OCI-LY1 (cell line): ENCODE results near the gene SLC12A7.

Experiments used
- H2AFZ ChIP-seq: fragments of 200-600 bp; sonication (generic), shearing (Covaris generic); 2 replicates; pipeline ENCODE4 v1.6.0; 2014; ENCODE audit warnings: antibody characterized with exemption, mild to moderate bottlenecking, low read length
- H3F3A ChIP-seq: fragments of 200-600 bp; sonication (generic), shearing (Covaris generic); 2 replicates; pipeline ENCODE4 v1.6.0; 2014; ENCODE audit warnings: mild to moderate bottlenecking, antibody characterized with exemption, low read length, moderate library complexity; ENCODE audit not compliant: insufficient read depth
- H3K27ac ChIP-seq: fragments of 200-600 bp; sonication (generic); 2 replicates; pipeline ENCODE4 v1.5.1; 2014; ENCODE audit warnings: low read length, mixed run types, mild to moderate bottlenecking, low read depth; ENCODE audit not compliant: poor library complexity, severe bottlenecking
- H3K27me3 ChIP-seq: fragments of 200-600 bp; sonication (generic); 2 replicates; pipeline ENCODE4 v1.6.0; 2014; ENCODE audit warnings: antibody characterized with exemption, mild to moderate bottlenecking, low read length, moderate library complexity; ENCODE audit not compliant: insufficient read depth
- H3K36me3 ChIP-seq: fragments of 200-600 bp; sonication (generic); 2 replicates; pipeline ENCODE4 v1.6.1; 2014; ENCODE audit warnings: mild to moderate bottlenecking, antibody characterized with exemption, low read length, moderate library complexity, mixed read lengths; ENCODE audit not compliant: insufficient read depth
- H3K4me1 ChIP-seq: fragments of 200-600 bp; sonication (generic); 2 replicates; pipeline ENCODE4 v1.5.1; 2014; ENCODE audit warnings: mild to moderate bottlenecking, low read length, moderate library complexity; ENCODE audit not compliant: insufficient read depth, severe bottlenecking
- H3K4me2 ChIP-seq: fragments of 200-600 bp; sonication (generic), shearing (Covaris generic); 2 replicates; pipeline ENCODE4 v1.6.1; 2014; ENCODE audit warnings: low read length
- H3K4me3 ChIP-seq: fragments of 200-600 bp; sonication (generic); 2 replicates; pipeline ENCODE4 v1.5.1; 2014; ENCODE audit warnings: low read length, low read depth, mild to moderate bottlenecking, mixed read lengths; ENCODE audit not compliant: poor library complexity, severe bottlenecking
- H3K79me2 ChIP-seq: fragments of 200-600 bp; shearing (Covaris generic); 2 replicates; pipeline ENCODE4 v1.6.1; 2016; ENCODE audit warnings: mixed run types, low read length, mixed read lengths; ENCODE audit not compliant: insufficient read depth
- H3K9ac ChIP-seq: fragments of 200-600 bp; sonication (generic), shearing (Covaris generic); 2 replicates; pipeline ENCODE4 v1.6.1; 2014; ENCODE audit warnings: mild to moderate bottlenecking, low read length, mixed read lengths
- H3K9me2 ChIP-seq: fragments of 200-600 bp; sonication (generic), shearing (Covaris generic); 2 replicates; pipeline ENCODE4 v1.6.1; 2014; ENCODE audit warnings: low read depth, mild to moderate bottlenecking, low read length, mixed read lengths
- H3K9me3 ChIP-seq: fragments of 200-600 bp; shearing (Covaris generic); 2 replicates; pipeline ENCODE4 v1.6.1; 2014; ENCODE audit warnings: low read length, mixed read lengths
- H4K20me1 ChIP-seq: fragments of 200-600 bp; sonication (generic), shearing (Covaris generic); 2 replicates; pipeline ENCODE4 v1.6.0; 2016; ENCODE audit warnings: mild to moderate bottlenecking, low read length; ENCODE audit not compliant: insufficient read depth
- EZH2 ChIP-seq: fragments of 200-600 bp; sonication (generic), shearing (Covaris generic); IDR thresholded peaks from 2 replicates; pipeline ENCODE4 v1.8.0; 2017; ENCODE audit warnings: borderline replicate concordance, mixed run types, mild to moderate bottlenecking, antibody characterized with exemption, low read length, moderate library complexity, mixed read lengths
- TF ChIP-seq, protein P1 (sequence below): fragments of 200-600 bp; sonication (generic), shearing (Covaris generic); IDR thresholded peaks from 2 replicates; pipeline ENCODE4 v1.5.1; 2017; ENCODE audit warnings: mild to moderate bottlenecking, antibody characterized with exemption, low read length, moderate library complexity, mixed read lengths

Gene SLC12A7

GRCh38 chr5:1133510-1134201 lies 21.8 kb upstream of the SLC12A7 start:
- H3K4me3 ChIP-seq = no peak overlapping the region
- no peak overlapping the region for H2AFZ ChIP-seq
- no peaks in the 10 kb centered on the region for H3K9me2 ChIP-seq
- H3K9ac ChIP-seq = no peak overlapping the region
- no peaks in the 10 kb centered on the region for H3K4me1 ChIP-seq
- TF ChIP-seq, protein P1, sequence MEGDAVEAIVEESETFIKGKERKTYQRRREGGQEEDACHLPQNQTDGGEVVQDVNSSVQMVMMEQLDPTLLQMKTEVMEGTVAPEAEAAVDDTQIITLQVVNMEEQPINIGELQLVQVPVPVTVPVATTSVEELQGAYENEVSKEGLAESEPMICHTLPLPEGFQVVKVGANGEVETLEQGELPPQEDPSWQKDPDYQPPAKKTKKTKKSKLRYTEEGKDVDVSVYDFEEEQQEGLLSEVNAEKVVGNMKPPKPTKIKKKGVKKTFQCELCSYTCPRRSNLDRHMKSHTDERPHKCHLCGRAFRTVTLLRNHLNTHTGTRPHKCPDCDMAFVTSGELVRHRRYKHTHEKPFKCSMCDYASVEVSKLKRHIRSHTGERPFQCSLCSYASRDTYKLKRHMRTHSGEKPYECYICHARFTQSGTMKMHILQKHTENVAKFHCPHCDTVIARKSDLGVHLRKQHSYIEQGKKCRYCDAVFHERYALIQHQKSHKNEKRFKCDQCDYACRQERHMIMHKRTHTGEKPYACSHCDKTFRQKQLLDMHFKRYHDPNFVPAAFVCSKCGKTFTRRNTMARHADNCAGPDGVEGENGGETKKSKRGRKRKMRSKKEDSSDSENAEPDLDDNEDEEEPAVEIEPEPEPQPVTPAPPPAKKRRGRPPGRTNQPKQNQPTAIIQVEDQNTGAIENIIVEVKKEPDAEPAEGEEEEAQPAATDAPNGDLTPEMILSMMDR = no peak
- no peak for TF ChIP-seq EZH2
- H3K4me2 ChIP-seq = no peak overlapping the region
- H3K36me3 ChIP-seq = no peaks in the 10 kb centered on the region
- peaks cover 5% of the 10 kb centered on the region; the same call in 1 of the 2 replicates for H3K27me3 ChIP-seq
- H4K20me1 ChIP-seq = no peaks in the 10 kb centered on the region
- no peaks in the 10 kb centered on the region for H3F3A ChIP-seq
- H3K9me3 ChIP-seq = no peaks in the 10 kb centered on the region
- no peak overlapping the region for H3K27ac ChIP-seq
- H3K79me2 ChIP-seq = no peaks in the 10 kb centered on the region

DNA sequence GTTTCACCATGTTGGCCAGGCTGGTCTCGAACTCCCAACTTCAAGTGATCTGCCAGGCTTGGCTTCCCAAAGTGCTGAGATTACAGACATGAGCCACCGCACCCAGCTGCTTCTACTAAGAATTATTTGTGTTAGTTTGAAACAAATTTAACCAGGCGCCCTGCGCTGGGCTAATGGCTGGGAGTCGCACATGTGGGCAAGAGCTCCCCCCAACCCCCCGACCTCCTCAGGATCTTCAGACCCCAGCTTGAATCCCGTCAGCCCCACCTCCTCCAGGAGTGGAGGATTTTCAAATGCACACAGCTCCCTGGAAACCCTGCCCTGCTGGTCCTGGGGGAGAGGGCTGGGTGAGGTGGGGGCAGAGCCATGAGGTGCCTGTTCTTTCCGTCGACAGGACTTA lies 21.2 kb upstream of the SLC12A7 start:
- Histone ChIP-seq H2AFZ (no peak overlapping the region), H3K9me2 (no peaks in the 10 kb centered on the region), H3K4me1 (no peaks in the 10 kb centered on the region), H3K36me3 (no peaks in the 10 kb centered on the region), H3K9me3 (no peaks in the 10 kb centered on the region), H3F3A (no peaks in the 10 kb centered on the region), H3K4me3 (no peak overlapping the region), H3K4me2 (no peak overlapping the region), H3K9ac (no peak overlapping the region), H4K20me1 (no peaks in the 10 kb centered on the region), H3K27ac (no peak overlapping the region), H3K79me2 (no peaks in the 10 kb centered on the region), H3K27me3 (peaks cover 5% of the 10 kb centered on the region; the same call in 1 of the 2 replicates)
- no peak for TF ChIP-seq EZH2
- TF ChIP-seq, protein P1 = no peak

DNA sequence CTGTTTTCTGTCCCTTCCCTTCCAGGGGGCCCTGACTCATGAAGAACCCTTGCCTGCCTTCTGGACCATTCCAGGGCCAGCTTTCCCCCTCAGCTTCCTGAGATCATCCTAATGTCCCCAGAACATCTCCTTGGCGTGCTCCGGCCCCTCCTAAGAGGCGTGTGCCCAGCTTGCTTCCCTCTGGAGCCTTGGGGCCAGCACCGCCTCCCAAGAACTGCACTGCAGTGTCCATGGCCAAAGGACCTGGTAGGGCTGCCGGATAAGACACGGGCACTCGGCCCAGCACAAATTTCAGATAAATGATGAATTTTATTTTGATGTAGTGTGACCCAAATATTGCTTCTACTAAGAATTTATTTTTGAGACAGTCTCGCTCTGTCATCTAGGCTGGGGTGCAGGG lies 20.7 kb upstream of the SLC12A7 start:
- H3K27me3 ChIP-seq = peaks cover 5% of the 10 kb centered on the region; the same call in 1 of the 2 replicates
- H4K20me1 ChIP-seq = no peaks in the 10 kb centered on the region
- H3K79me2 ChIP-seq = no peaks in the 10 kb centered on the region
- no peak for TF ChIP-seq EZH2
- TF ChIP-seq, protein P1 = no peak
- H3F3A ChIP-seq = no peaks in the 10 kb centered on the region
- no peaks in the 10 kb centered on the region for H3K4me1 ChIP-seq
- no peaks in the 10 kb centered on the region for H3K36me3 ChIP-seq
- no peak overlapping the region for H2AFZ ChIP-seq
- no peak overlapping the region for H3K27ac ChIP-seq
- no peaks in the 10 kb centered on the region for H3K9me2 ChIP-seq
- H3K9ac ChIP-seq = no peak overlapping the region
- H3K4me3 ChIP-seq = no peak overlapping the region
- no peak overlapping the region for H3K4me2 ChIP-seq
- no peaks in the 10 kb centered on the region for H3K9me3 ChIP-seq
